Ovary (tissue), 9 donors: Measurements from ENCODE around the gene ITPK1. TPM values are rescaled to one million over a fixed set of nuclear protein-coding genes. Genes with fewer than 3 reads are reported as not detected.

Experiments
- DNase-seq, 5 donors: peaks; one replicate each; pipeline ENCODE4 v3.0.0-alpha.2; 2019 to 2020
- H3K27ac ChIP-seq, 2 donors: fragments of 200-600 bp; one replicate each; pipeline versions ENCODE4 v1.5.1 to v1.8.0; 2019 to 2022
- H3K27me3 ChIP-seq: fragments of 200-600 bp; one replicate; pipeline ENCODE4 v1.8.0; 2022
- H3K36me3 ChIP-seq: fragments of 200-600 bp; sonication (generic); one replicate; pipeline ENCODE4 v1.5.1; 2019
- H3K4me1 ChIP-seq: one replicate; pipeline ENCODE4 v1.8.1; 2013; ENCODE audit warnings: mild to moderate bottlenecking, moderate library complexity; ENCODE audit not compliant: insufficient read depth
- H3K4me3 ChIP-seq: fragments of 200-600 bp; sonication (generic); one replicate; pipeline ENCODE4 v1.5.1; 2017
- H3K9me3 ChIP-seq, 2 donors: fragments of 200-600 bp in 1 of 2; sonication (generic) in 1 of 2; one replicate each; pipeline versions ENCODE4 v1.5.1 to v1.8.1; 2013 to 2019; ENCODE audit warnings: mild to moderate bottlenecking in 1 of 2, moderate library complexity in 1 of 2
- CTCF ChIP-seq, 3 donors: fragments of 450-650 bp in 2 of 3; fragments of 200-600 bp in 1 of 3; IDR thresholded peaks; one replicate each; pipeline versions ENCODE4 v1.5.1 to v1.8.0; 2016 to 2022; ENCODE audit warnings: antibody characterized with exemption in 3 of 3, mild to moderate bottlenecking in 1 of 3
- EP300 ChIP-seq: sonication (generic); formaldehyde crosslinking; IDR thresholded peaks from one replicate; pipeline ENCODE4 v1.6.1; 2017; ENCODE audit warnings: antibody characterized with exemption
- POLR2A ChIP-seq: fragments of 450-650 bp; IDR thresholded peaks from one replicate; pipeline ENCODE4 v1.6.1; 2017; ENCODE audit warnings: antibody characterized with exemption, mild to moderate bottlenecking, moderate library complexity
- WGBS, 3 donors: extraction: QIAGEN DNeasy Blood & Tissue Kit in 1 of 3; methylation state at CpG; one replicate each; pipeline versions ENCODE4 v1.1.5 to v1.1.7; 2013 to 2017; 5-methylcytosine and 5-hydroxymethylcytosine counted together
- intact Hi-C, 4 donors: fragments of 100-400 bp; cut with DNase I; formaldehyde crosslinking; loops; one replicate each; pipeline versions ENCODE4 v1.11.0 to v1.15.1; 2022 to 2023
- polyA plus RNA-seq, 2 donors: library from polyadenylated mRNA; stranded (reverse); fragments of 200-250 nt in 1 of 2; fragments of 350-450 nt in 1 of 2; fragmentation: Illumina TruSeq in 1 of 2; extraction: RNeasy Lipid Tissue Mini Kit (QIAGEN cat#74804) in 1 of 2; gene quantifications; one replicate each; pipeline ENCODE4 v1.2.3, GENCODE V29; 2013 to 2014
- total RNA-seq, 7 donors: library from RNA; depleted of rRNA in 2 of 7; stranded (reverse); fragments of >200 nt in 2 of 7; fragmentation: NEBNext Ultra II Directional in 3 of 7; extraction: Animal tissue kit (Norgen Biotek cat#: 25700) in 3 of 7; gene quantifications; one replicate each; pipeline versions ENCODE4 v1.1.0 to v1.2.4, GENCODE V29; 2016 to 2023
- donor health status: DM: no; HTN: no; CAD: no; lungs with moderate emphysema.
- donor health status: DM: no; HTN: no; CAD: no.
- donor health status: Bipolar disorder and iron deficiency.
- donor health status: DM: yes; HTN: yes; CAD: no.
- donor health status: DM: no; HTN: no; CAD: no.
- donor health status: DM: yes; HTN: yes; CAD: no.

Gene ITPK1
- total and polyA plus RNA-seq, 9 donors = 23.6 to 57.8 (median 49.3) TPM

- no peaks in the 10 kb centered on the region for H3K27me3 ChIP-seq
- peaks cover 17% of the 10 kb centered on the region for H3K4me1 ChIP-seq
- H3K36me3 ChIP-seq = no peaks in the 10 kb centered on the region
- TF ChIP-seq EP300 (no peak), POLR2A (peak; percentile 18), CTCF (IDR thresholded peaks at IDR 0.05) (peak in 1 of 3 donors; percentile 23)
- peak overlapping the region; percentile 56 to 84 for H3K27ac ChIP-seq
- peak; percentile 54 to 80 (median 68) for DNase-seq
- WGBS, 3 donors = 30 to 68% (median 33%) methylated on average over 9 of the region's 9 CpGs
- intact Hi-C loops = no loop called here
- H3K4me3 ChIP-seq = no peak overlapping the region
- no peaks in the 10 kb centered on the region for H3K9me3 ChIP-seq
Observed at GRCh38 chr14:92993302-92993701, 122.4 kb downstream of the ITPK1 start.

GRCh38 chr14:92991536-92991935 lies 124.2 kb downstream of the ITPK1 start:
- Histone ChIP-seq H3K27ac (no peak overlapping the region), H3K4me3 (no peak overlapping the region), H3K36me3 (no peaks in the 10 kb centered on the region), H3K9me3 (no peaks in the 10 kb centered on the region), H3K4me1 (peaks cover 28% of the 10 kb centered on the region), H3K27me3 (no peaks in the 10 kb centered on the region)
- TF ChIP-seq EP300 (no peak), CTCF (IDR thresholded peaks at IDR 0.05) (no peak), POLR2A (no peak)
- DNase-seq = no peak
- intact Hi-C loops = no loop called here
- WGBS, 3 donors = 96 to 99% (median 98%) methylated on average over 8 of the region's 8 CpGs

GRCh38 chr14:92990456-92991430 lies 125.0 kb downstream of the ITPK1 start:
- Histone ChIP-seq H3K9me3 (no peaks in the 10 kb centered on the region), H3K27me3 (no peaks in the 10 kb centered on the region), H3K36me3 (no peaks in the 10 kb centered on the region), H3K4me3 (no peak overlapping the region), H3K27ac (peak overlapping the region in 1 of 2 donors; percentile 14), H3K4me1 (peaks cover 36% of the 10 kb centered on the region)
- TF ChIP-seq POLR2A (no peak), CTCF (IDR thresholded peaks at IDR 0.05) (no peak), EP300 (no peak)
- peak in 1 of 5 donors; percentile 30 for DNase-seq
- WGBS, 3 donors = 74 to 83% (median 78%) methylated on average over 22 of the region's 22 CpGs
- intact Hi-C loops = no loop called here

GRCh38 chr14:92988786-92989755 lies 126.7 kb downstream of the ITPK1 start:
- TF ChIP-seq POLR2A (no peak), CTCF (IDR thresholded peaks at IDR 0.05) (no peak), EP300 (no peak)
- 95 to 96% (median 95%) methylated on average over 14 of the region's 14 CpGs for WGBS, 3 donors
- no peak overlapping the region for H3K4me3 ChIP-seq
- DNase-seq = peak in 1 of 5 donors; percentile 23
- H3K36me3 ChIP-seq = no peaks in the 10 kb centered on the region
- H3K4me1 ChIP-seq = peaks cover 45% of the 10 kb centered on the region
- intact Hi-C loops = no loop called here
- no peaks in the 10 kb centered on the region for H3K27me3 ChIP-seq
- H3K9me3 ChIP-seq = no peaks in the 10 kb centered on the region
- peak overlapping the region in 1 of 2 donors; percentile 14 for H3K27ac ChIP-seq
